GM18508 (cell line): ENCODE data around the gene ACAD10.
A peak's percentile ranks its signal among the peaks of the same experiment; 100 is the strongest.
"Not testable (repeated sequence)": the region's sequence is repeated elsewhere in the genome, so short reads cannot be mapped to it uniquely, and the experiment has no call there.

Experiments used
- ATAC-seq: cut with Tn5 transposase; IDR thresholded peaks from one replicate; pipeline ENCODE4 v1.9.1; 2021; ENCODE audit warnings: moderate number of reproducible peaks; ENCODE audit not compliant: insufficient read depth, unreplicated experiment

Gene ACAD10

GRCh38 chr12:111685811-111686573 is at the start of gene ACAD10, which contains the start of gene BRAP:
Gene ACAD10, plus strand, starts transcription at chr12:111686053. Its CDS starts 6,657 bp downstream, at chr12:111692710.
Gene BRAP, minus strand, starts transcription at chr12:111685956. Its CDS starts 164 bp downstream, at chr12:111685792.
- peak; percentile 64 for ATAC-seq

- ATAC-seq: no peak
Observed at GRCh38 chr12:111636209-111636945, 49.5 kb upstream of the ACAD10 start.

GRCh38 chr12:111638556-111638955 is 47.3 kb upstream of the ACAD10 start:
- ATAC-seq: no peak

- ATAC-seq: no peak
Observed at GRCh38 chr12:111640506-111640905, 45.3 kb upstream of the ACAD10 start.

- no peak for ATAC-seq
Observed at GRCh38 chr12:111642681-111643426, 43.0 kb upstream of the ACAD10 start.

- no peak for ATAC-seq
Observed at GRCh38 chr12:111643427-111643826, 42.4 kb upstream of the ACAD10 start.

- no peak for ATAC-seq
Observed at GRCh38 chr12:111645433-111645832, 40.4 kb upstream of the ACAD10 start.

GRCh38 chr12:111650912-111651311 is 34.9 kb upstream of the ACAD10 start:
- no peak for ATAC-seq

- not testable (repeated sequence) for ATAC-seq
Observed at GRCh38 chr12:111652530-111652929, 33.3 kb upstream of the ACAD10 start.

GRCh38 chr12:111653596-111653995 is 32.3 kb upstream of the ACAD10 start:
- ATAC-seq: no peak

- no peak for ATAC-seq
Observed at GRCh38 chr12:111655356-111655755, 30.5 kb upstream of the ACAD10 start.

- no peak for ATAC-seq
Observed at GRCh38 chr12:111656016-111656415, 29.8 kb upstream of the ACAD10 start.

- ATAC-seq: no peak
Observed at GRCh38 chr12:111664499-111664898, 21.4 kb upstream of the ACAD10 start.

GRCh38 chr12:111664961-111665865 is 20.6 kb upstream of the ACAD10 start:
- ATAC-seq: no peak

GRCh38 chr12:111672822-111673381 is 13.0 kb upstream of the ACAD10 start:
- ATAC-seq: no peak

- no peak for ATAC-seq
Observed at GRCh38 chr12:111673503-111673902, 12.3 kb upstream of the ACAD10 start.

GRCh38 chr12:111677186-111677585 is 8.7 kb upstream of the ACAD10 start:
- ATAC-seq: no peak

GRCh38 chr12:111684485-111685198 is 1.2 kb upstream of the ACAD10 start:
- not testable (repeated sequence) for ATAC-seq

GRCh38 chr12:111685322-111685810 is 487 bp upstream of the ACAD10 start:
- ATAC-seq: no peak
